ENCODE results near the gene SNX10. TPM values are rescaled to one million over a fixed set of nuclear protein-coding genes. Genes with fewer than 3 reads are reported as not detected.

SNX10 gene
- total and polyA plus RNA-seq, 2 of the 8 experiments (the other 6 are each of a cell fraction or from before 2014, with no cell fraction given): 4.4 to 9.6 TPM

GRCh38 chr7:26387731-26388130, 96.1 kb downstream of the SNX10 start:
- no peak overlapping the region for H2BK15ac ChIP-seq (ENCODE audit: low read length)
- no peak overlapping the region for H2BK5ac ChIP-seq (ENCODE audit: low read depth, low read length)
- H3K27ac ChIP-seq (ENCODE audit: low read depth, low read length): no peak overlapping the region
- H3K27me3 ChIP-seq (replicated peaks in 1 of 4; ENCODE audit: control insufficient read depth in 3 of 4, extremely low read depth in 1 of 4, insufficient read depth in 3 of 4, low read length in 3 of 4): no peaks in the 10 kb centered on the region
- H3K4me1 ChIP-seq (replicated peaks in 1 of 4; ENCODE audit: control insufficient read depth in 3 of 4, insufficient read depth in 4 of 4, low read length in 3 of 4): peaks cover 0 to 5% (median 1%) of the 10 kb centered on the region in 4 experiments; a peak in 1 of 7 replicates
- no peak overlapping the region for H3K4ac ChIP-seq (replicated peaks; ENCODE audit: insufficient read length, low read depth, low read length)
- no peak overlapping the region for H3K18ac ChIP-seq (ENCODE audit: extremely low read depth, low read length)
- H4K20me1 ChIP-seq (replicated peaks in 1 of 2; ENCODE audit: control insufficient read depth in 1 of 2, insufficient read depth in 2 of 2, low read length in 2 of 2): no peaks in the 10 kb centered on the region
- no peak overlapping the region for H3K56ac ChIP-seq (replicated peaks; ENCODE audit: insufficient read length, low read depth, low read length)
- H3K23ac ChIP-seq (ENCODE audit: insufficient read length): no peak overlapping the region
- H2BK20ac ChIP-seq (ENCODE audit: low read length): no peak overlapping the region
- H2BK12ac ChIP-seq (ENCODE audit: low read depth, low read length): no peak overlapping the region
- no peak overlapping the region for H2AK5ac ChIP-seq (ENCODE audit: low read depth, low read length)
- DNase-seq (ENCODE audit: low read depth in 1 of 2, low spot score in 2 of 2): no peak
- no peak overlapping the region for H3K14ac ChIP-seq (ENCODE audit: insufficient read length)
- H3K9me3 ChIP-seq (ENCODE audit: insufficient read depth in 2 of 2, low read depth in 1 of 2, low read length in 1 of 2): no peaks in the 10 kb centered on the region
- no peaks in the 10 kb centered on the region for H3K79me2 ChIP-seq (ENCODE audit: control insufficient read depth in 1 of 2, insufficient read depth in 2 of 2, low read length in 2 of 2)
- H2BK120ac ChIP-seq (replicated peaks; ENCODE audit: low read depth, low read length): no peak overlapping the region
- no peak overlapping the region for H4K5ac ChIP-seq (ENCODE audit: insufficient read length, low read depth, low read length)
- WGBS, 2 experiments (ENCODE audit: extremely low coverage in 1 of 2, insufficient coverage in 1 of 2, insufficient read length in 1 of 2, insufficient replicate concordance in 2 of 2, low coverage in 1 of 2, low lambda C conversion rate in 2 of 2, missing lambda C conversion rate in 1 of 2): 74% methylated on average over 2 of the region's 2 CpGs; no CpG with 5 or more reads in 1 of the 2 experiments
- H4K91ac ChIP-seq (replicated peaks; ENCODE audit: insufficient read length, low read length): no peak overlapping the region
- FAIRE-seq: no peak
- no peak overlapping the region for H3K4me3 ChIP-seq (ENCODE audit: extremely low read depth in 1 of 4, insufficient read depth in 2 of 4, low read depth in 3 of 4, low read length in 4 of 4)
- no peaks in the 10 kb centered on the region for H3K79me1 ChIP-seq (ENCODE audit: low read depth, low read length)
- no peak overlapping the region for H4K8ac ChIP-seq (ENCODE audit: extremely low read depth, insufficient read depth, low read length)
- no peak overlapping the region for H3K4me2 ChIP-seq (ENCODE audit: insufficient read depth in 1 of 2, low read depth in 2 of 2, low read length in 2 of 2)
- H3K23me2 ChIP-seq (ENCODE audit: low read depth, low read length): no peaks in the 10 kb centered on the region
- TF ChIP-seq CBX5 (IDR thresholded peaks at IDR 0.05; ENCODE audit: low read depth, low read length) (no peak), SRF (IDR thresholded peaks at IDR 0.05; ENCODE audit: low read depth, low read length) (peak; percentile 46; the same call in 1 of the 2 replicates)
- no peak overlapping the region for H2AFZ ChIP-seq (ENCODE audit: low read length)
- CTCF ChIA-PET (ENCODE audit: partially characterized antibody): interaction anchor here (1.6 to 2.1 kb wide), 3 partner anchors 11 to 279 kb away, joined by 5 to 10 read pairs (median 6); no protein-coding TSS in a partner anchor
- H3K9ac ChIP-seq (replicated peaks in 1 of 4; ENCODE audit: extremely low read depth in 1 of 4, low read depth in 3 of 4, low read length in 3 of 4): no peak overlapping the region
- H3K36me3 ChIP-seq (ENCODE audit: control insufficient read depth in 2 of 4, insufficient read depth in 4 of 4, low read length in 3 of 4): no peaks in the 10 kb centered on the region
- POLR2A ChIA-PET (ENCODE audit: partially characterized antibody): no interaction called here

All from H1 (cell line).